ENCODE data around the gene EFCAB11.

DNA sequence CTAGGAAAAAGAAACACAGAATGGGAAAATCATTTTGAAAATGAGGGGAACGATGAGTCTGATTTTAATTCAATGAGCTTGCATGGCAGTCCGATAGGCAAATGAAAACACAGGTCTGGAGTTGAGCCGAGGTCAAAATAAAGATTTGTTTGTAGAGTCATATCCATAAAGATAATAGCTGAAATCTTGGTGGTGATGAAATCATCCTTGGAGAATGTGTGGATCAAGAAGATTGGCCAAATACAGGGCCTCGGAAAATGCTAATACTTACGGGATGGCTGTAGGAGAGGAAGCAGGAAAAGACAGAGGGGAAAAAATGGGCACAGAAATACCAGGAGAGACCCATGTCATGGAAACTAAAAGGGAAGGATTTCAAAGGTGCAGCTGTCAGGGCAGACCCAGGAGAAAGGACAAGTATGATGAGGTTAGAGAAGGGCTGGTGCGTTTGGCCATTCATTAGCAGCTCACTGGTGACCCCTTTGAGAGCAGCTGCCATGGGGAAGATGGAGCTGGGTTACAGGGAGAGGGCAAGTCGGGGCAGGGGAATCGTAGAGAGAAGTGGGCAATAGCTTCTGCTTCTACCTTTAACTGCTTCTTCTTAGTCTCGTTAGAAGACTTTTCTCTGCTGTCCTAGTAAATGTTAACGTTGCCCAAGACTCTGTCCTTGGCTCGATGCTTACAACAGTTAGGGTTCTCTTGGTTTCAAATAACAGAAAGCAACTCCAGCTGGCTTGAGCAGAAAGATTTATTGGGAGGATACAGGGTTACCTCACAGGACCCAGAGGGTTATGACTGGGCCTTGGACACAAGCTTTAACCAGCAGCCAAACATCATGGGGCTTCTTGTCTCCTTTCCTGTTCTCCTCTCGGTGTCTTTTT is 161.8 kb downstream of the EFCAB11 start:
- TF ChIP-seq CTCF (conservative IDR thresholded peaks at IDR 0.05; ENCODE audit: low read length): no peak
- no peak for TF ChIP-seq EZH2phosphoT487 (IDR thresholded peaks at IDR 0.05; ENCODE audit: borderline replicate concordance)
